Mammary epithelial cell (primary cell): ENCODE measurements around the gene NAA80.

Source experiments
- CTCF ChIP-seq, 2 donors: IDR thresholded peaks in 1 of 2; conservative IDR thresholded peaks in 1 of 2; 2 replicates each; pipeline ENCODE4 v1.5.1; 2011 to 2012; ENCODE audit warnings: inconsistent platforms in 2 of 2, low read length in 2 of 2, mild to moderate bottlenecking in 2 of 2, control low read depth in 1 of 2, low read depth in 1 of 2; ENCODE audit not compliant: insufficient read depth in 1 of 2; ENCODE audit errors: extremely low read depth in 1 of 2
- EZH2 ChIP-seq: IDR thresholded peaks from 2 replicates; pipeline ENCODE4 v1.6.1; 2012; ENCODE audit warnings: low read length, inconsistent platforms, borderline replicate concordance

DNA sequence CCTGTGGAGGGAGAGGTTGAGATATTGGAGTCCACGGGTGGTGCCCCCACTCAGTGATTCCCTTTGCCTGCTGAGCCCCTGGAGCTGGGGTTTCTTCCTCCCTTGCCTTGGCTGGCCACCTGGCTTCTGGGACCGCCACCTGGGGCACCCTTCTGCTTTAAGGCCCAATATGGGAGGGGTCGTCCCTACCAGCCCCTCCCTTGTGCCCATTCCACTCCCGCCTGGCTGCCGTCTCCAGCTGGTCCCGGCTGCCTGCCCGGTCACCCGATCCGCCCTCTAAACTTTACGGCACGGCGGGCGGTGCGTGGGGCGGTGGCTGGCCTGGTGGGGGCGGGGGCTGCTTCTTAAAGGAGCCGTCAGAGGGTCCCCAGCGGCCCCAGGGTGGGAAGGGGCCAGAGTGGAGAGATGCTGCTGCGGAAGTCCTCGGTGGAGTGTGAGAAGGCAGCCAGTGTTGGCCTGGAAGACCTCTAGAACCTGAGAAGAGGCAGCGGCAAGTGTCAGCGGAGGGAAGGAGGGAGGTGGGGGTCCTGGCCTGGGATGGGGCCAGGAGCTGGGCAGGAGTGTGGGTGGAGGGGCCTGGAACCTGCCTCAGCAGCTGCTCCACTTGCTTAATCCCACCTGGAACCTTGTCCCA lies 31.8 kb downstream of the NAA80 start:
- TF ChIP-seq EZH2 (no peak), CTCF (conservative IDR thresholded peaks at IDR 0.05 in 1 of 2, IDR thresholded peaks at IDR 0.05 in 1 of 2; ENCODE audit: extremely low read depth in 1 of 2, insufficient read depth in 1 of 2, low read depth in 1 of 2, low read length in 2 of 2) (no peak)
